Activated T-helper 2 cell treated with anti-CD3 and anti-CD28 coated beads, Interferon-gamma antibody, Interleukin-2, Interleukin-4, amounts not matched to agents 10 μg/mL and 5 μg/mL and 100 μg/mL, durations not matched to agents 14 hours and 24 hours and 36 hours (primary cell): ENCODE results near the gene EXOC6B. TPM values are rescaled to one million over a fixed set of nuclear protein-coding genes. Genes with fewer than 3 reads are reported as not detected.

Experiments used
- DNase-seq: peaks from one replicate; pipeline ENCODE4 v3.0.0; 2021; ENCODE audit warnings: low spot score
- H3K27ac Mint-ChIP-seq: one replicate; pipeline ENCODE4 v1.8.0; 2021; ENCODE audit warnings: mixed read lengths
- H3K27me3 Mint-ChIP-seq: one replicate; pipeline ENCODE4 v1.8.0; 2021; ENCODE audit warnings: low read depth, mixed read lengths
- H3K36me3 Mint-ChIP-seq: one replicate; pipeline ENCODE4 v1.8.0; 2021; ENCODE audit warnings: low read depth, mixed read lengths
- H3K4me1 Mint-ChIP-seq: one replicate; pipeline ENCODE4 v1.8.0; 2021; ENCODE audit warnings: low read depth, mixed read lengths
- H3K4me3 Mint-ChIP-seq: one replicate; pipeline ENCODE4 v1.8.0; 2021; ENCODE audit warnings: low read depth, mild to moderate bottlenecking, moderate library complexity, mixed read lengths
- H3K9me3 Mint-ChIP-seq: one replicate; pipeline ENCODE4 v1.8.0; 2021; ENCODE audit warnings: mixed read lengths
- intact Hi-C: fragments of 100-400 bp; cut with micrococcal nuclease; formaldehyde crosslinking; loops from one replicate; pipeline ENCODE4 v1.15.1; 2023
- total RNA-seq: library from RNA; stranded (reverse); gene quantifications from 2 replicates; pipeline ENCODE4 v1.2.3, GENCODE V29; 2022

EXOC6B gene
- total RNA-seq, 1 donor from 2014 or later: 9.4 TPM

- Mint-ChIP-seq H3K27me3 (no peaks in the 10 kb centered on the region), H3K4me3 (no peak overlapping the region), H3K36me3 (no peaks in the 10 kb centered on the region), H3K9me3 (no peaks in the 10 kb centered on the region), H3K27ac (no peak overlapping the region), H3K4me1 (no peaks in the 10 kb centered on the region)
- DNase-seq: no peak
- intact Hi-C loops: no loop called here
Measured at GRCh38 chr2:72182547-72182946, 643.3 kb downstream of the EXOC6B start.

GRCh38 chr2:72181616-72182015 lies 644.2 kb downstream of the EXOC6B start:
- H3K27ac Mint-ChIP-seq: no peak overlapping the region
- no peaks in the 10 kb centered on the region for H3K4me1 Mint-ChIP-seq
- H3K36me3 Mint-ChIP-seq: no peaks in the 10 kb centered on the region
- intact Hi-C loops: no loop called here
- H3K9me3 Mint-ChIP-seq: no peaks in the 10 kb centered on the region
- H3K27me3 Mint-ChIP-seq: no peaks in the 10 kb centered on the region
- no peak overlapping the region for H3K4me3 Mint-ChIP-seq
- DNase-seq: no peak

- H3K4me3 Mint-ChIP-seq: no peak overlapping the region
- H3K27me3 Mint-ChIP-seq: no peaks in the 10 kb centered on the region
- intact Hi-C loops: no loop called here
- H3K9me3 Mint-ChIP-seq: no peaks in the 10 kb centered on the region
- H3K36me3 Mint-ChIP-seq: no peaks in the 10 kb centered on the region
- H3K27ac Mint-ChIP-seq: no peak overlapping the region
- no peak for DNase-seq
- no peaks in the 10 kb centered on the region for H3K4me1 Mint-ChIP-seq
Measured at GRCh38 chr2:72180351-72180750, 645.5 kb downstream of the EXOC6B start.

GRCh38 chr2:72178551-72178950 lies 647.3 kb downstream of the EXOC6B start:
- H3K4me1 Mint-ChIP-seq: no peaks in the 10 kb centered on the region
- H3K36me3 Mint-ChIP-seq: no peaks in the 10 kb centered on the region
- no peaks in the 10 kb centered on the region for H3K9me3 Mint-ChIP-seq
- no peaks in the 10 kb centered on the region for H3K27me3 Mint-ChIP-seq
- no peak overlapping the region for H3K27ac Mint-ChIP-seq
- DNase-seq: no peak
- no peak overlapping the region for H3K4me3 Mint-ChIP-seq
- intact Hi-C loops: no loop called here

GRCh38 chr2:72176281-72176680 lies 649.6 kb downstream of the EXOC6B start:
- Mint-ChIP-seq H3K36me3 (no peaks in the 10 kb centered on the region), H3K4me1 (no peaks in the 10 kb centered on the region), H3K9me3 (no peaks in the 10 kb centered on the region), H3K4me3 (no peak overlapping the region), H3K27me3 (no peaks in the 10 kb centered on the region), H3K27ac (no peak overlapping the region)
- no peak for DNase-seq
- intact Hi-C loops: no loop called here

GRCh38 chr2:72175636-72176035 lies 650.2 kb downstream of the EXOC6B start:
- intact Hi-C loops: no loop called here
- no peak overlapping the region for H3K4me3 Mint-ChIP-seq

GRCh38 chr2:72173640-72174321 lies 652.1 kb downstream of the EXOC6B start:
- intact Hi-C loops: no loop called here
- no peak overlapping the region for H3K27ac Mint-ChIP-seq
- H3K4me1 Mint-ChIP-seq: no peaks in the 10 kb centered on the region
- no peak overlapping the region for H3K4me3 Mint-ChIP-seq
- H3K27me3 Mint-ChIP-seq: peaks cover 5% of the 10 kb centered on the region
- DNase-seq: no peak
- no peaks in the 10 kb centered on the region for H3K36me3 Mint-ChIP-seq
- no peaks in the 10 kb centered on the region for H3K9me3 Mint-ChIP-seq

More at GRCh38 chr2:72175636-72176035, 650.2 kb downstream of the EXOC6B start:
- Mint-ChIP-seq H3K27ac (no peak overlapping the region), H3K4me1 (no peaks in the 10 kb centered on the region), H3K9me3 (no peaks in the 10 kb centered on the region), H3K27me3 (peaks cover 3% of the 10 kb centered on the region), H3K36me3 (no peaks in the 10 kb centered on the region)
- DNase-seq: no peak

- no peak overlapping the region for H3K27ac Mint-ChIP-seq
- no peaks in the 10 kb centered on the region for H3K36me3 Mint-ChIP-seq
- no peak for DNase-seq
- H3K4me3 Mint-ChIP-seq: no peak overlapping the region
- H3K9me3 Mint-ChIP-seq: no peaks in the 10 kb centered on the region
- peaks cover 5% of the 10 kb centered on the region for H3K27me3 Mint-ChIP-seq
- no peaks in the 10 kb centered on the region for H3K4me1 Mint-ChIP-seq
- intact Hi-C loops: no loop called here
Measured at GRCh38 chr2:72172478-72172877, 653.4 kb downstream of the EXOC6B start.

GRCh38 chr2:72166279-72166678 lies 659.6 kb downstream of the EXOC6B start:
- no peak overlapping the region for H3K27ac Mint-ChIP-seq
- no peaks in the 10 kb centered on the region for H3K9me3 Mint-ChIP-seq
- no peak overlapping the region for H3K4me3 Mint-ChIP-seq
- intact Hi-C loops: no loop called here
- no peaks in the 10 kb centered on the region for H3K4me1 Mint-ChIP-seq
- peaks cover 10% of the 10 kb centered on the region for H3K27me3 Mint-ChIP-seq
- no peak for DNase-seq
- no peaks in the 10 kb centered on the region for H3K36me3 Mint-ChIP-seq

GRCh38 chr2:72165792-72166191 lies 660.0 kb downstream of the EXOC6B start:
- Mint-ChIP-seq H3K27me3 (peaks cover 9% of the 10 kb centered on the region), H3K27ac (no peak overlapping the region)

GRCh38 chr2:72162574-72162973 lies 663.3 kb downstream of the EXOC6B start:
- Mint-ChIP-seq H3K36me3 (no peaks in the 10 kb centered on the region), H3K27me3 (peaks cover 6% of the 10 kb centered on the region), H3K4me1 (no peaks in the 10 kb centered on the region), H3K9me3 (no peaks in the 10 kb centered on the region), H3K27ac (no peak overlapping the region), H3K4me3 (no peak overlapping the region)
- intact Hi-C loops: no loop called here
- DNase-seq: no peak

More at GRCh38 chr2:72165792-72166191, 660.0 kb downstream of the EXOC6B start:
- DNase-seq: no peak
- Mint-ChIP-seq H3K36me3 (no peaks in the 10 kb centered on the region), H3K4me1 (no peaks in the 10 kb centered on the region), H3K4me3 (no peak overlapping the region), H3K9me3 (no peaks in the 10 kb centered on the region)
- intact Hi-C loops: no loop called here

GRCh38 chr2:72159211-72159993 lies 666.4 kb downstream of the EXOC6B start:
- no peaks in the 10 kb centered on the region for H3K4me1 Mint-ChIP-seq
- DNase-seq: no peak
- no peaks in the 10 kb centered on the region for H3K9me3 Mint-ChIP-seq
- H3K27me3 Mint-ChIP-seq: peaks cover 12% of the 10 kb centered on the region
- intact Hi-C loops: loop anchor here (10.0 kb wide), 1 partner anchor 585 kb away; no protein-coding TSS in a partner anchor
- no peak overlapping the region for H3K27ac Mint-ChIP-seq
- no peak overlapping the region for H3K4me3 Mint-ChIP-seq
- no peaks in the 10 kb centered on the region for H3K36me3 Mint-ChIP-seq
